Measurements from ENCODE around the gene KLHL7. TPM values are rescaled to one million over a fixed set of nuclear protein-coding genes. Genes with fewer than 3 reads are reported as not detected.

KLHL7 gene
- total and polyA plus RNA-seq, 4 donors, result 5.4 to 14.1 (median 9.9) TPM

DNA sequence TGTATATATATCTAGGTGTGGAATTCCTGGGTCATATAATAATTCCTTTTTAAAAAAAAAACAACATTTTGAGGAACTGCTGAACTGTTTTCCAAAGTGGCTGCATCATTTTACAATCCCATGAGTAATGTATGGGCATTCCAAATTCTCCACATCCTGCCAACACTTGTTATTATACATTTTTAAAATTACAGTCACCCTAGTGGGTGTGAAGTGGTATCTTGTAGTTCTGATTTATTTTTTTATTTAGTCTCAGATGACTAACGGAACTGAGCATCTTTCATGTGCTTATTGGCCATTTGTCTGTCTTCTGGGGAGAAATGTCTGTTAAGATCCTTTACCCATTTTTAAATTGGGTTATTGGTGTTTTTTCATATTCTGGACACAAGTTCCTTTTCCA, 12.0 kb upstream of the KLHL7 start (continued):
- TF ChIP-seq JUND (IDR thresholded peaks at IDR 0.05) (no peak), RAD21 (IDR thresholded peaks at IDR 0.05) (no peak), FOXA2 (IDR thresholded peaks at IDR 0.05) (no peak), TAF1 (conservative IDR thresholded peaks at IDR 0.05) (no peak), GABPA (IDR thresholded peaks at IDR 0.05 in 1 of 2, conservative IDR thresholded peaks at IDR 0.05 in 1 of 2) (no peak)
- TF ChIP-seq, protein P1, sequence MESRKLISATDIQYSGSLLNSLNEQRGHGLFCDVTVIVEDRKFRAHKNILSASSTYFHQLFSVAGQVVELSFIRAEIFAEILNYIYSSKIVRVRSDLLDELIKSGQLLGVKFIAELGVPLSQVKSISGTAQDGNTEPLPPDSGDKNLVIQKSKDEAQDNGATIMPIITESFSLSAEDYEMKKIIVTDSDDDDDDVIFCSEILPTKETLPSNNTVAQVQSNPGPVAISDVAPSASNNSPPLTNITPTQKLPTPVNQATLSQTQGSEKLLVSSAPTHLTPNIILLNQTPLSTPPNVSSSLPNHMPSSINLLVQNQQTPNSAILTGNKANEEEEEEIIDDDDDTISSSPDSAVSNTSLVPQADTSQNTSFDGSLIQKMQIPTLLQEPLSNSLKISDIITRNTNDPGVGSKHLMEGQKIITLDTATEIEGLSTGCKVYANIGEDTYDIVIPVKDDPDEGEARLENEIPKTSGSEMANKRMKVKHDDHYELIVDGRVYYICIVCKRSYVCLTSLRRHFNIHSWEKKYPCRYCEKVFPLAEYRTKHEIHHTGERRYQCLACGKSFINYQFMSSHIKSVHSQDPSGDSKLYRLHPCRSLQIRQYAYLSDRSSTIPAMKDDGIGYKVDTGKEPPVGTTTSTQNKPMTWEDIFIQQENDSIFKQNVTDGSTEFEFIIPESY (IDR thresholded peaks at IDR 0.05), result no peak

DNA sequence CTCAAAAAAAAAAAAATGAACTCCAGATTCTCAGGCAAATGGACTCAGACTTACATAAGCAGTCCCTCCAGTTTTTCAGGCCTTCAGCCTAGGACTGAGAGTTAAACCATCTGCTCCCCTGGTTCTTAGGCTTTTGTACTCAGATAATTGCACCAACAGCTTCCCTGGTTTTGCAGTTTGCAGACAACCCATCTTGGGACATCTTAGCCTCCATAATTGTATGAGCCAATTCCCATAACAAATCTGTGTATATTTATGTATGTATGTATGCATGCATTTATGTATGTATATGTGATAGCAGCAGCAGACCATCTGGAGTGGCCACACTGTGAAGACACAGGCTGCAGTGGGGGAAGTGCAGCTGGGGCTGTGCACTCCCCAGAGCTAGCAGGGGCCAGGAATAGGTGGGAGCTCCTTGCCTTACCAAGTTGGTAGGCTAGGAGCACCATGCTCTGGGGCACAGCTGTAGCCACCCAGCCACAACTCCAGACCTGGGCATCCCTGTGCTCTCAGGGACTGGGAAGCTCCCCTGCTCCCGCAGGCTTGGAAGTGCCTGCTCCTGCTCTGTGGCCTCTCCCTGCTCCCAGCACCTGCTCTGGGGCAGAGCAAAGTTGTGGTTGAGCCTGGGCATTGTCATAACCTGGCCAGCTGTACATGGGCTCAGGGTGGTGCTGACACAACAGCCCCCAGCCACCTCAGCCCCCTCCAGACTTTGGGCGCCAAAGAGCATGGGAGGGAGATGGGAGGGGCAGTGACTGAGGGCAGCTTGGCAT, 8.9 kb upstream of the KLHL7 start:
- H3K36me3 ChIP-seq (ENCODE audit: control insufficient read depth in 4 of 4, insufficient read depth in 3 of 4, low read depth in 1 of 4, low read length in 3 of 4), result no peaks in the 10 kb centered on the region

DNA sequence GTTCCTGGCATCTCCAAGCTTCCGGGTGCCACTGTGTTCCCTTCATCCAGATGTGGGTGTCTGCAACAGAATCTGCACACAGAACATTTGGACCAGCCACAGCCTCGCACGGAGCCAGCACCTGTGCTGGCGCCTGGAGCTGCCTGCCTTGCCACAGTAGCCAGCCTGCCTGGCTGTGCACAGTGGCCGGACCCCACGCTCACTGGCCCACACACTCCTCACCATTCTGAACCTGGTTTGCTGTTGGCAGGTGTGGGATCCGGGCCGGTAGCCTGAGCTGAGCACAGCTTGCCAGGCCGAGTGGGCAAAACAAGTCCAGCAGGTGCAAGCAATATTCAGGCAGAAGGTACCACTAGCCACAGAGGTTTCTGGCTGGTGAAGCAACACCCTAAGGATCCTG, 7.6 kb upstream of the KLHL7 start:
- H3K4me1 ChIP-seq (ENCODE audit: control insufficient read depth in 4 of 4, insufficient read depth in 4 of 4, low read length in 3 of 4), result no peaks in the 10 kb centered on the region
- H3K9ac ChIP-seq (ENCODE audit: low read depth in 1 of 2, low read length in 2 of 2), result no peak overlapping the region
- H3K36me3 ChIP-seq (ENCODE audit: control insufficient read depth in 4 of 4, insufficient read depth in 3 of 4, low read depth in 1 of 4, low read length in 3 of 4), result no peaks in the 10 kb centered on the region
- DNase-seq (ENCODE audit: low spot score), result no peak
- TF ChIP-seq FOXA1 (IDR thresholded peaks at IDR 0.05), result no peak
- no peak for TF ChIP-seq TAF1 (conservative IDR thresholded peaks at IDR 0.05)
- no peak for TF ChIP-seq HNF4A (conservative IDR thresholded peaks at IDR 0.05)
- no peaks in the 10 kb centered on the region for H3K9me3 ChIP-seq (ENCODE audit: control insufficient read depth in 4 of 4, low read length in 3 of 4)
- no peak overlapping the region for H3K27ac ChIP-seq (ENCODE audit: low read depth in 1 of 2, low read length in 2 of 2)
- 96% methylated on average over 9 of the region's 9 CpGs for WGBS
- H3K27me3 ChIP-seq (ENCODE audit: control insufficient read depth in 4 of 4, insufficient read depth in 4 of 4, low read length in 3 of 4), result no peaks in the 10 kb centered on the region
- no peak overlapping the region for H3K4me3 ChIP-seq (ENCODE audit: low read depth in 1 of 3, low read length in 3 of 3)

More for the DNA sequence above, 8.9 kb upstream of the KLHL7 start:
- no peaks in the 10 kb centered on the region for H3K4me1 ChIP-seq (ENCODE audit: control insufficient read depth in 4 of 4, insufficient read depth in 4 of 4, low read length in 3 of 4)
- no peaks in the 10 kb centered on the region for H3K9me3 ChIP-seq (ENCODE audit: control insufficient read depth in 4 of 4, low read length in 3 of 4)
- 95% methylated on average over 2 of the region's 2 CpGs for WGBS
- no peaks in the 10 kb centered on the region for H3K27me3 ChIP-seq (ENCODE audit: control insufficient read depth in 4 of 4, insufficient read depth in 4 of 4, low read length in 3 of 4)
- no peak overlapping the region for H3K9ac ChIP-seq (ENCODE audit: low read depth in 1 of 2, low read length in 2 of 2)
- no peak for DNase-seq (ENCODE audit: low spot score)
- H3K4me3 ChIP-seq (ENCODE audit: low read depth in 1 of 3, low read length in 3 of 3), result no peak overlapping the region
- no peak overlapping the region for H3K27ac ChIP-seq (ENCODE audit: low read depth in 1 of 2, low read length in 2 of 2)
- TF ChIP-seq, protein P2, sequence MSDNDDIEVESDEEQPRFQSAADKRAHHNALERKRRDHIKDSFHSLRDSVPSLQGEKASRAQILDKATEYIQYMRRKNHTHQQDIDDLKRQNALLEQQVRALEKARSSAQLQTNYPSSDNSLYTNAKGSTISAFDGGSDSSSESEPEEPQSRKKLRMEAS (IDR thresholded peaks at IDR 0.05), result no peak
- no peak for TF ChIP-seq GABPA (IDR thresholded peaks at IDR 0.05 in 1 of 2, conservative IDR thresholded peaks at IDR 0.05 in 1 of 2)
- TF ChIP-seq FOXA2 (IDR thresholded peaks at IDR 0.05), result no peak
- no peak for TF ChIP-seq SP1 (IDR thresholded peaks at IDR 0.05)
- no peak for TF ChIP-seq TAF1 (conservative IDR thresholded peaks at IDR 0.05)

DNA sequence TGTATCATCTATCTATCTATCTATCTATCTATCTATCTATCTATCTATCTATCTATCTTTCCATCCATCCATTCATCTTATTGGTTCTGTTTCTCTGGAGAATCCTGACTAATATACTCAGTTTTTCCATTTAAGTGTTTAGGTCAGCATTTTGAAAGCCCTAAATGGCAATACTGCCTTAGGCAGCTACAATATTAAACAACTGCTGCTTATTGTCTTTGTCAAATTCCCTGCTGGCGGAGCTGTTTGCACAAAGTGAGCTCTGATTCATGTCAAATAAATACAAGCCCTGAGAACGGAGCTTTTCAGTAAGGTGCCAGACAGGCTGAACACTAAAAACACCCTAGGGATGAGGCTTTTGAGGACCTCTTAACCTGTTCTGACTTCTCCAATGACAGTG, 7.1 kb upstream of the KLHL7 start:
- no peak overlapping the region for H3K9ac ChIP-seq (ENCODE audit: low read depth in 1 of 2, low read length in 2 of 2)
- DNase-seq (ENCODE audit: low spot score), result no peak
- H3K4me3 ChIP-seq (ENCODE audit: low read depth in 1 of 3, low read length in 3 of 3), result no peak overlapping the region
- H3K4me1 ChIP-seq (ENCODE audit: control insufficient read depth in 4 of 4, insufficient read depth in 4 of 4, low read length in 3 of 4), result no peaks in the 10 kb centered on the region
- WGBS, result 82% methylated on average over 2 of the region's 2 CpGs
- H3K36me3 ChIP-seq (ENCODE audit: control insufficient read depth in 4 of 4, insufficient read depth in 3 of 4, low read depth in 1 of 4, low read length in 3 of 4), result no peaks in the 10 kb centered on the region
- TF ChIP-seq JUND (IDR thresholded peaks at IDR 0.05) (no peak), EGR1 (IDR thresholded peaks at IDR 0.05; ENCODE audit: low read depth in 2 of 2) (no peak), RAD21 (IDR thresholded peaks at IDR 0.05) (no peak), HNF4G (IDR thresholded peaks at IDR 0.05) (no peak), YY1 (IDR thresholded peaks at IDR 0.05) (no peak), RXRA (IDR thresholded peaks at IDR 0.05) (no peak)
- TF ChIP-seq, protein P2 (IDR thresholded peaks at IDR 0.05), result no peak
- H3K27me3 ChIP-seq (ENCODE audit: control insufficient read depth in 4 of 4, insufficient read depth in 4 of 4, low read length in 3 of 4), result no peaks in the 10 kb centered on the region
- H3K27ac ChIP-seq (ENCODE audit: low read depth in 1 of 2, low read length in 2 of 2), result no peak overlapping the region
- no peaks in the 10 kb centered on the region for H3K9me3 ChIP-seq (ENCODE audit: control insufficient read depth in 4 of 4, low read length in 3 of 4)
